HS-5 (cell line): ENCODE results near the gene SLC43A1.
"Not testable (repeated sequence)": the region's sequence is repeated elsewhere in the genome, so short reads cannot be mapped to it uniquely, and the experiment has no call there.

Source experiments
- DNase-seq: peaks from one replicate; pipeline ENCODE4 v3.0.0-alpha.2; 2012; ENCODE audit warnings: low read depth

The SLC43A1 gene

DNA sequence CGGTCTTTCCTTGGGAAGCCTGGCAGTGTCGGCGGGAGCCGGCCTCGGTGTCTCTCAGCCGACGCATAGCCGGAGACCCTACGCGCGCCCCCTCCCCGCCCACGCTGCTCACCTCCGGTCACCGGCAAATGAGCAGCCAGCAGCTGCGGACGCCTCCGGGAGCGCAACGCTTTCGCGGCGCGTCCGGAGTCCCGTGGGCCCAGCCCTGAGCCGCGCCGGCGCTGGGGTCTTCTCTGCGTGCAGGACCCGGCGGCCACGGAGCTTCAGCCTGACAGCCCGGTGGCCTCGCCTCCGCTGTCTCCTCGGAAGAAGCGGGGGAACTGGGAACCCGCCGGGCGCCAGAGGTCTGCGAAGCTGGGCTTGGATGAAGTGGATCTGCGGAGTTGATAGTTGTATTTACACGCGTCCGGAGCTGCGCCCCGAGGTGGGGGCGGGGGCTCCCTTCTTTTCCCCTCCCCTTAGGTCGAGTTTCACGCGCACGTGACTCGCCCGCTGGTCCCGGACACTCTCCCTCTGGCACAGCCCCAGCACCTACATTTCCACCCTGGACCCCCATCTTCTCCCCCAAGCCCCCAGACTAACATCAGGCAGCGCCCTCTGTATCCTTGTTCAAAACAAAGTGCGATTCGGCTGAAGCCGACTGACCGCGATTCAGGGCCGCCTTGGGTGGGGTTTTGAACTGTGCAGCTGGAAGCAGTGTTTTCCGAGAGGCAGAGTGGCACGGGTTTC, at the start of gene SLC43A1:
Gene SLC43A1, minus strand, starts transcription at position 371 of the 729 bp plus-strand sequence. CDS start 1,591 bp downstream, outside the sequence.
- DNase-seq, result no peak

DNA sequence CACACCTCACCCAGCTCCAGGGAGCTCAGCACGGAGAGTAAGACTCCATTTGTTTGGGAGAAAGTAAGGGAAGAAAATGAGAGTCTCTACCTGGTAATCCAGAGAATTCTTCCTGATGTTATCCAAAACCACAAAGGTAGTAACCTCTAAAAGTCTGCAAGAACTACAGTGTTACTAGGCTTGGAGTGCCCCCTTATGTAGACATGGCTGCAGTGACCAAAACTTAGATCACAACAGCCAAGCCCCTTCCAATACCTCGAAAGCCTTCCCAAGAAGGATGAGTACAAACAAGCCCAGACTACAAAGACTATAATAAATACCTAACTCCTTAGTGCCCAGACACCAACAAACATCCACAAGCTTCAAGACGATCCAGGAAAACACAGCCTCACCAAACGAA, 47.1 kb upstream of the SLC43A1 start:
- no peak for DNase-seq

DNA sequence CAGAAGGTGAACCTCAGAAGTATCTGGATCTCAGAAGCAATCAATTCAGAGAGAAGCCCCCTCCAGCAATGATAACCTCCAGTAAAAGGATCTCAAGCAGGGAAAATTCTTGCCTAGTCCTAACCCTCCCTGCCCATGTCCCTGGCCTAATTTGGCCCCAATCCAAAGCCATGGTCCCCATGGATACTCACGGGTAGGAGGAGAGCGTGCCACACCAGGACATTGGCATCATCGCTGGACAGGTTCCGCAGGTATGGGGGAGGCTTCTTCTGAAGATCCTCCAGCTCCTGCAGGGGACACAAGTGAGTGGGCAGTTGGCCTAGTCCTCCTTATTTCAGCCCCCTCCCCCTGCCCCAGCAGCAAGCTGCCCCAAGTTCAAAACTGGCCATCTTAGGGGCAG, 44.6 kb upstream of the SLC43A1 start:
- no peak for DNase-seq

DNA sequence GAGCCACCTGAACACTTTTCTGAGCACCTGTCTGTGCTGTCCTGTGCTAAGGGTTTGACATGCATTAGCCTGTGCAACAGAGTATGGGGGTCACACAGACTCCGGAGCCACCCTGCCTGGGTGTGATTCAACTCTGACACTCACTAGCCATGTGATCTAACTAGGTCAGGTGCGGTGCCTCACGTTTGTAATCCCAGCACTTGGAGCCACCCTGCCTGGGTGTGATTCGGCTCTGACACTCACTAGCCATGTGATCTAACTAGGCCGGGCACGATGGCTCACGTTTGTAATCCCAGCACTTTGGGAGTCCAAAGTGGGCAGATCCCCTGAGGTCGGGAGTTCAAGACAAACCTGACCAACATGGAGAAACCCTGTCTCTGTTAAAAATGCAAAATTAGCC, 40.5 kb upstream of the SLC43A1 start:
- no peak for DNase-seq

DNA sequence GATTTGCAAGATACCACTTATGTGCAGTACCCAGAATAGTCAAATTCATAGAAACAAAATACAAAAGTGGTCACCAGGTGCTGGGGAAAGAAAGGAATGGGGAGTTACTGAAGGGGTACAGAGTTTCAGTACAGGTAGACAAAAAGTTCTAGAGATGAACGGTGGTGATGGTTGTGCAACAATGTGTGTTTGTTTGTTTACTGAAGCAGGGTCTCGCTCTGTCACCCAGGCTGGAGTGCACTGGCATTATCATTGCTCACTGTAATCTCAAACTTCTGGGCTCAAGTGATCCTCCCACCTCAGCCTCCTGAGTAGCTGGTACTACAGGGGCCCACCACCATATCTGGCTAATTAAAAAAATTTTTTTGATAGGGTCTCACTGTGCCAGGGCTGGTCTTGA, 39.9 kb upstream of the SLC43A1 start:
- no peak for DNase-seq

DNA sequence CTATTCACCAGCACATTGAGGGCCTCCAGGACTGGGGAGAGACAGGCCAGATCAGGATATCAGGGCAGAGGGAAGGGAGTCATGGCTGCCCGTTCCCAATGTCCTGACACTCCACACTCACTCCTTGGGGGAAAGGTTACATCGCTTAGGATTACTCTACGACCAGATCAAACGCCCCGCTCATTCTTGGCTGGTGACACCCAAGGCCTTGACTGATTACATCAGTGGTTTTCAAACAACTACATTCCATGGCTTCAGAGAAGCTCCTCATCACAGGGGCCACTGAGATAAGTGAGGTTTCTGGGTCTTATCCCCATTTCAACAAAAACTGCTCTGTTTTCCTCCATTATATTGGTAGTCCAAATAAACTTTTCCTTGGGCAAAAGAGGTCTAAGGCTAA, 37.0 kb upstream of the SLC43A1 start:
- no peak for DNase-seq

DNA sequence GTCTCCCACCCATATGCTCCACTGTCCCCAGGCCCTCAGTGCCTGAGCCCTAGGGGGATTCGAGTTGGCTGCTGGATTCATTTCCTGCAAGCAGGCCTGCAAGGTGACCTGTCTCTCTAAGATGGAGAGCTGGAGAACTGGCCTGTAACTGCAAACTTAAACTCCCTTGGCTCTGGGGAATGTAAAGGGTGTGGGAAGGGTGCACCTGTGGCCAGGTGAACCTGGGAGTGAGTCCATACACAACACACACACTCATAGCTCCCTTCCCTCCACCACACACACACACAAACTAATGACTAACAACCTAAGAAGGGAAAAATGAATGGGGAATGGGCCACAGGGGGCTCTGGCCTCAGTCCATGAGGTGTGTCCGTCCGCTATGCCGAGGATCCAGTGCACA, 36.4 kb upstream of the SLC43A1 start:
- no peak for DNase-seq

DNA sequence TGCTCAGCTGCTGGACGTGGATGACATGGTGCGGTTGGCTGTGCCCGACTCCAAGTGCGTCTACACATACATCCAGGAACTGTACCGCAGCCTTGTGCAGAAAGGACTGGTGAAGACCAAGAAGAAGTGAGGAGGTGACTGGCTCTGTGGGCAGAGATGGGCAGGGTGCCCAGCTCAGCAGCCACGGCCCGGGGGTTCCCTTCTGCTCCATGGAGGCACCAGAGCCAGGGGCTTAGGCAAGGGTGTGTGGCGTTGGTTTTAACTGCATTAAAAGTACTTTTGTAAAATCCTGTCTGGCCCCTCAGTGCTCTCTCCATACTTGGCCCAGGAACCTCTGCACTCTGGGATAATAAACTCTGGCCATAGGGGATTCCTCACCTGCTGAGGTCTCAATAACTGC, 34.5 kb upstream of the SLC43A1 start:
- no peak for DNase-seq

DNA sequence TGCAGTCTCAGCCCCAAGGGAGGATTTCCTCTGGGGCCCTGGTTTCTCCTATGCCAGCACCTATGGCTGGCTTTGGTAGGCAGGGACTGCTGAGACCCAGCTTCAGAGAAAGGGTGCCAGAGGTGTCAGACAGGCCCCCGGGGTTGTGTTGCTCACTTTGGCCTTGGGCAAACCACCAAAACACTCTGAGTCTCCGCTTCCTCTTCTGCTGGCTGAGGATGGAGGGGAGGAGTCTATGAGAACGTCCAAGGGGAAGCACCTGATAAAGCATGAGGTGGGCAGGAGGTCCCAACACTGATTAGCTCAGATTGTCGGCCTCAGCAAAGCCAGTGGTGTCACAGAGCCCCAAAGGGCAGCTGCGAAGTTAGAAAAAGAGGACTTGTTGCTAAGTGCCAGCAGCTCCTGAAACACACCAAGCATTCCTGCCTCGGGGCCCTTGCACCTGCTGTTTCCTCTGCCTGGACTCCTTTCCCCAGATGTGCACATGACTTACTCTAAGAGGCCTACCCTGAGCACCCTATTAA, 32.4 kb upstream of the SLC43A1 start:
- no peak for DNase-seq

DNA sequence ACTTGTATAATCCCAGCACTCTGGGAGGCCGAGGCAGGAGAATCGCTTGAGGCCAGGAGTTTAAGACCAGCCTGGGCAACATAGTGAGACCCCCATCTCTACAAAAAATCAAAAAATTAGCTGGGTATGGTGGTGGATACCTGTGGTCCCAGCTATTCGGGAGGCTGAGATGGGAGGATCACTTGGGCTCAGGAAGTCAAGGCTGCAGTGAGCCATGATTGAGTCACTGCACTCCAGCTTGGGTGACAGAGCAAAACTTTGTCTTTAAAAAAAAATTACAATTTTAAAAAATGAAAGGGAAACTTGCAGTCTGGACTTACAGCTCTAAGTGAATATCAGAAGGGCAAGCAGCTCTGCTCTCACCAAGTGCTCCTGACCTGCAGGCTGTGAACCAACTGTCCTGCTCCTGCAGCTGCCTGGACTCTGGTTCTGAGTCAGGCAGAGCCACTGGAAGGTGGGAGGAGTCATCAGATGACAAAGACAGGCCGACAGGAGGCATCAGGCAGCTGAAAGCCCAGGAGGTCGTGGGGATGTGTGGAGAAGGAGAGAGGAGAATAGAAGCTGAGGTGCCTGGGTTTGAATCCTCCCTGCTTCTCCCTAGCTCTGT, 31.5 kb upstream of the SLC43A1 start:
- no peak for DNase-seq

DNA sequence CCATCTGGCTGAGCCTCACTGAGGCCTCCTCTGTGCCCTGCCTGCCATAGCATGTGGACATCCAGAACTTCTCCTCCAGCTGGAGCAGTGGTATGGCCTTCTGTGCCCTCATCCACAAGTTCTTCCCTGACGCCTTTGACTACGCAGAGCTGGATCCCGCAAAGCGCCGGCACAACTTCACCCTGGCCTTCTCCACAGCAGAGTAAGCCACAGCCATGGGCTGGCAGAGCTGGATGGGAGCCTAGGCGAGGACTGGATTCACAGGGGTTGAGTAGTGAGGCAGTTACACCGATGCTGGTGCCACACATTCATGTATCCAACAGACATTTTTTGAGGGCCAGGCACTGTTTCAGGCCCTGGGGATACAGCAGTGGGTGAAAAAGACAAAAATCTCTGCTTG, 30.9 kb upstream of the SLC43A1 start:
- no peak for DNase-seq

DNA sequence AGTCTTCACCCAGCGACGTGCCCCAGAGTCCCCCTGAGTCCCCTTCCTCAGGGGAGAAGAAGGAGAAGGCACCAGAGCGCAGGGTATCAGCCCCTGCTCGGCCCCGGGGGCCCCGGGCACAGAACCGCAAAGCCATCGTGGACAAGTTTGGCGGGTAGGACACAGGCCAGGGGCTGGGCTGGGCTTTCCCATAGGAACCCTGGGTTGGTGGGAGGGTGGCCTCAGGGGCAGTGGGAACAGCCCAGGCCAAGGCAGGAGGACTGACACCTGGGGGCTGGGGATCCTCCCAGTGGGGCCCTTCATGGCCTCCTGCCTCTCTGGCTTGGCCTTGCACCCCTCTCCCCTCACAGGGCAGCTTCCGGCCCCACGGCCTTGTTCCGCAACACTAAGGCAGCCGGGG, 30.4 kb upstream of the SLC43A1 start:
- DNase-seq, result no peak

DNA sequence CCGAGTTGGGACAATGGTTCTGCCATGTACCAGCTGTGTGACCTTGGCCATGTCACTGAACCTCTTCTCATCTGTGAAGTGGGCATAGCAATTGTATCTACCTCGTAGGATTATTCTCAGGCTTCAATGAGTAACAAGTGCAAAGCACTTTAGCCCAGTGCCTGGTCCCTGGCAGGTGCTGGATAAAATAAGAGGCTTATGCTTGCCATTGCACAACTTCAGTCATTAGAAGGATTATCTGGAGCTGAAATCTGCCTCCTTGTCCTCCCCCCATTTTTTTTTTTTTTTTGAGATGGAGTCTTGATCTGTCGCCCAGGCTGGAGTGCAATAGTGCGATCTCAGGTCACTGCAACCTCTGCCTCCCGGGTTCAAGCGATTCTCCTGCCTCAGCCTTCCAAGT, 29.1 kb upstream of the SLC43A1 start:
- no peak for DNase-seq

DNA sequence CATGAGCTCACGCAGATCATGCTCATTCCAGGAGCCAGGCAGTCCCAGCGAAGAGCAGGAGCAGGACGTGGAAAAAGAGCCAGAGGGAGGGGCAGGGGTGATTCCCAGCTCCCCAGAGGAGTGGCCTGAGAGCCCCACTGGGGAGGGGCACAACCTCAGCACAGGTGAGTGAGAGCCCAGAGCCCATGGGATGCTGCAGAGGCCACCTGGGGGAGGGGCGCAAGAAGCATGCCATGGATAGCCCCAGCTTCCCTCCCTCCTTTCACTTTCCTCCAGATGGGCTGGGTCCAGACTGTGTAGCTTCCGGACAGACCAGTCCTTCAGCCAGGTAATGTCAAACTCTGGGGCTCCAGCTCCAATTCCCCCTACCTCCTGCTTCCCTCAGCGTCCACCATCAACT, 28.1 kb upstream of the SLC43A1 start:
- DNase-seq, result no peak

DNA sequence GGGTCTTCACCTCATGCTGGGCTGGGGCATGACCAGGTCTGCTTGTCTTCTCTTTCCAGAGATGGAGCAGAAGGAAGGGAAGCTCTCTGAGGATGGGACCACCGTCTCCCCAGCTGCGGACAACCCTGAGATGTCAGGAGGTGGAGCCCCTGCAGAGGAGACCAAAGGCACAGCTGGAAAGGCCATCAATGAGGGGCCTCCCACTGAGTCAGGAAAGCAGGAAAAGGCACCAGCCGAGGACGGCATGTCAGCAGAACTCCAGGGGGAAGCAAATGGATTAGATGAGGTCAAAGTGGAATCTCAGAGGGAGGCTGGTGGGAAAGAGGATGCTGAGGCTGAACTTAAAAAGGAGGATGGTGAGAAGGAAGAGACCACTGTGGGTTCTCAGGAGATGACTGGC, 27.1 kb upstream of the SLC43A1 start:
- DNase-seq, result no peak

DNA sequence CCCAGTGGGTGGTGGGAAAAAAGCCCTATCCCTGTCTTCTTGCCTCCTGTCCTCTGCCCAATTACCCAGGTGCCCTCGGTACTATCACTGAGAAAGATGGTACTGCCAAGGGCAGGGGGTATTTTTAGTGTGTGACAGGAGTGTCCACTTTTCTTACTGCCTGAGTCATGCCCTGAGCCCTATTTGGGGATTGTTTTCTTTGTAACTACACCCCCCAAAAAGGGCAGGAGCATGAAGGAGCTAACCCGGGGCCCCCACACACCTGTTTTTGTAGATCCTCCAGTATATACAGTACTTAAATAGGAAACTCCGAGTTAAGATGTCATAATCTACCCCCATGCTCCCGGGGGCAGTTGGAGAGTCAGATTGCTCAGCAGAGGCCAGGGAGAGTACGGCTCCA, 25.7 kb upstream of the SLC43A1 start:
- DNase-seq, result no peak

DNA sequence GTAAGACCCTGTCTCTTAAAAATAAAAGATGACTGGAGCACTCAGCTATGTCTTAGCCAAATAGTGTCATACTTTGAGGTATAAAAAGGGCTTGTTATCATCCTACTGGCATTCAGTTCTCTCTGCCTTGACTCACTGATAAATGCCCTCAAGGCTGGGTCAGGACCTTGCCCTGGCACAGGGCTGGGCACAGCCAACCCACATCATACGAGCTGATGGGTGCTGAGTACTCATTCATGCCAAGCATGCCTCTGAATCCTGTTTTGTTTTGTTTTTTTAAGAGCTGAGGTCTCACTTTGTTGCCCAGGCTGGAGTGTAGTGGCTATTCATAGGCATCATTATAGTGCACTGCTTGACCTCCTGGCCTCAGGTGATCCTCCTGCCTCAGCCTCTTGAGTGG, 23.8 kb upstream of the SLC43A1 start:
- DNase-seq, result no peak

DNA sequence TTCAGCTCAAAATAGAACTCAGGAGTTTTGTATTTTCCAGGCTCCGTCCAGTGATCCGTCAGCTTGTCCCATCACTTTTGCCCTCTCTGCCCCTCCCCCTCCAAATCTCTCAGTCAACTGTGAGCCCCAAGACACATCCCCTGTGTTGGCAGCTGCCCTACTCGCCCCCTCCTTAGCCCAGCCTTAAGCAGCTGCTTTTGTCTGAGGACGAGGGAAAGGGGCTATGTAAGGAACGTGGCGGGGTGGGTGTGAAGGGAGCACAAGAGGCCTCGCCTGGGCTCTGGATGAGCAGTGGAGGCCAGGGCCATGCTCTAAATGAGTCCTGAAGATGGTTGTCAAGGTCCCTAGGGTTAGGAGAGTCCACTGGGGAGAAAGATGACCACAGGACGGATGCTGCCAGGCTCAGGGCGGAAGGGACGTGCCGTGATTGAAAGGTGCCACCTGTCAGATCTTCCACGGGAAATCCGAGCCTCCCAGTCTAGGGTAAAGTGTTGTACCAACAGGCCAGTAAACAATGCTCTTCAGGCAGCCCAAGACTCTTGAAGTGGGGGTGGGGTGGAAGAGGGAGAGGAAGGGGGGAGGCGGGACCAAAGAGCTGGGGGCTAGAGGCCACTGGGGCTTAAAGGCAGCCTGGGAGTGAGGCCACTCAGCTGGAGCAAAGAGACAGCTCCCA, 21.6 kb upstream of the SLC43A1 start, which contains the start of gene SMTNL1:
Gene SMTNL1, plus strand, starts transcription at position 649 of the 673 bp plus-strand sequence. CDS start 5,048 bp downstream, outside the sequence.
- no peak for DNase-seq

DNA sequence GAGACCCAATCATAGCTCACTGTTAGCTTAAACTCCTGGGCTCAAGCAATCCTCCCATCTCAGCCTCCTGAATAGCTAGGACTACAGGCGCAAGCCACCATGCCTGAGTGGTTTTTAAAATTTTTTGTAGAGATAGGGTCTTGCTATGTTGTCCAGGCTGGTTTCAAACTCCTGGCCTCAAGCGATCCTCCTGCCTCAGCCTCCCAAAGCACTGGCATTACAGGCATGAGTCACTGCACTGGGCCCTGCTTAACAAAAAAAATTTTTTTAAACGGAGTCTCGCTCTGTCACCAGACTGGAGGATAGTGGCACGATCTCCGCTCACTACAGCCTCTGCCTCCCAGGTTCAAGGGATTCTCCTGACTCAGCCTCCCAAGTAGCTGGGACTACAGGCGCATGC, 18.9 kb upstream of the SLC43A1 start:
- DNase-seq, result not testable (repeated sequence)

DNA sequence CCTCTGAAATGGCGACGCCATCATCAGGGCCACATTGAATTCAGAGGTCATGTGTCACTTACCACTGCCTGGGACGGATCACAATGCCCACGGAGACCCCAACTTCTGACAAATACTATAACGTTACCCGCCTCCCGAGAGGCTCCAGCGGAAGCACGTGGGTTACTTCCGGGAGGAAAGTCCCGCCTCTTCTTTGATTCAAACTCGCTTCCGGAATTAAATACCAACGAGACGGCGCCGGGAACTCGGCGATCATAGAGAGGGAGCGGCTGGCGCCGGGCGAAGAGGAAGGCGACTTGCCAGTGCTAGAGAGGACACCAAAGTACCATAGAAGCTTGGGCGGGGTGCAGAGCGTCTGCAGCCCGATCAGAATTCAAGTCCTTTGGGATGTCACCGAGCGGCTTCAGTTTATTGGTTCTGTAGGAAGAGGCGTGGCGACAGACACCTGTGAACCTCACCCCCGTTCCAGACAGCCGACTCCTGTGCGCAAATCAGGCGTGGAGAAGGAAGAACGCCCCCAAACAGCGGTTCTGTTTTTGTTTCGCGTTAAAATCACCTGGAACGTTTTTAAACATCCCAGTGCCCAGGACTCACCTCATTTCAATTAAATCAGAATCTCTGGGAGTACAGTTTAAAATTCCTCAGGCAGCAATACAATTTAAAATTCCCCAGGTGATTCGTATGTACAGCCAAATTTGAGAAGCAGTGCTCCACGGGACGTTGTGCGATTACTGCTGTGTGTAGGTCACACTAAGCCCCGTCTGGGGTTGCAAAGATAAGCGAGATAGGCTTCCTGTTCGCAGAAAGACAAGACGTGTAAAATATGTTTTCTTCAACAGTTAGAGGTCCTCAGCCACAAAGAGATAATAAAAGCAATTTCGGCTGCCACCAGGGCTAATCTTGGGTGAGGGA, 15.3 kb upstream of the SLC43A1 start, which contains the start of gene TIMM10:
Gene TIMM10, minus strand, starts transcription at position 159 of the 912 bp plus-strand sequence. CDS start 565 bp downstream, outside the sequence.
- peak; percentile 90 for DNase-seq

DNA sequence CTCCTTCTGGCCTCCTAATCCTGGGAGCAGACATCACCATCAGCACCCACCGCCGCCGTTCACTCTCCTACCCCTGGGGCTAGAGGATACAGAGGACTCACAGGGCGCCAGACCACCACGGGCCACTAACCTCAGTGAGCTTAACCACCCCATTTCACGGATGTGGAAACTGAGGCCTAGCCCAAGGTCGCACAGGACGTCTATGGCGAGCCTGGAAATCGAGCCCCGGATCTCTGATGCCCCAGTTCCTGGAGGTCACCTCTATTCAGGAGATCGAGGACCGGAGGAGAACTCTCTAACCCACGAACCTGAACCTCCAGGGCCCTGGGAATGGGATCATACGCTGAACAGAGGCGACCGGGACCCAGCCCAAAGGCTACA, 14.7 kb upstream of the SLC43A1 start:
- DNase-seq, result no peak

DNA sequence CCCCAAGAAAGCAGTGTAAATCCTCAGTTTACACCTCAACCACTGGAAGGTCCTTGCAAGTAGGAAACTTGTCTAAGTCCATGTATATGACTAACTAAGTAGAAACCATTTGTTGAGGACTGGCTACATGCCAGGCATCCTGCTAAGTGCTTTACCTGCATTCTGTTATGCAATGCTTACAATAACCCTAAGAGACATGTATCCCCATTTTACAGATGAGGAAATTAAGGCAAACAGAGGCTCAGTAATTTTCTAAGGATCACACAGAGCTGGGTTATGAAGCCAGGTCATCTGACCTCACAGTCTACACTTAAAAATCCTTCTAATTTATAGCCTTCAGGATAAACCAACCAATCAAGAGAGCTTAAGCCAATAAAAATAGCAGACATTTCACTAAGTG, 13.5 kb upstream of the SLC43A1 start:
- DNase-seq, result no peak
